BLaER1 treated with 17β-estradiol and CSF1 and Interleukin-3, amounts not matched to agents 10 nM and 100 nM (cell line): ENCODE measurements around the gene ARL3.

Experiments
- H3K27ac ChIP-seq, 11 experiments: shearing (Covaris generic); formaldehyde crosslinking; 2 replicates each; pipeline ENCODE4 v1.8.1; 2022
- H3K27me3 ChIP-seq, 11 experiments: shearing (Covaris generic); formaldehyde crosslinking; 2 replicates each; pipeline ENCODE4 v1.8.1; 2022
- H3K36me3 ChIP-seq, 11 experiments: shearing (Covaris generic); formaldehyde crosslinking; 2 replicates each; pipeline ENCODE4 v1.8.1; 2022
- H3K4me1 ChIP-seq, 10 experiments: shearing (Covaris generic); formaldehyde crosslinking; 2 replicates each; pipeline ENCODE4 v1.8.1; 2022
- H3K4me2 ChIP-seq, 11 experiments: shearing (Covaris generic); formaldehyde crosslinking; 2 replicates each; pipeline ENCODE4 v1.8.1; 2022
- H3K4me3 ChIP-seq, 10 experiments: shearing (Covaris generic); formaldehyde crosslinking; 2 replicates each; pipeline ENCODE4 v1.8.1; 2022
- H3K9ac ChIP-seq, 11 experiments: shearing (Covaris generic); formaldehyde crosslinking; 2 replicates each; pipeline ENCODE4 v1.8.1; 2022
- H3K9me3 ChIP-seq, 11 experiments: shearing (Covaris generic); formaldehyde crosslinking; replicated peaks in 1 of 11; 2 replicates each; pipeline ENCODE4 v1.8.1; 2022
- H4K20me1 ChIP-seq, 11 experiments: shearing (Covaris generic); formaldehyde crosslinking; 2 replicates each; pipeline ENCODE4 v1.8.1; 2022
- Cebpa-rat ChIP-seq, 11 experiments: shearing (Covaris generic); IDR thresholded peaks; 2 replicates each; pipeline ENCODE4 v1.8.1; 2022

Gene ARL3

DNA sequence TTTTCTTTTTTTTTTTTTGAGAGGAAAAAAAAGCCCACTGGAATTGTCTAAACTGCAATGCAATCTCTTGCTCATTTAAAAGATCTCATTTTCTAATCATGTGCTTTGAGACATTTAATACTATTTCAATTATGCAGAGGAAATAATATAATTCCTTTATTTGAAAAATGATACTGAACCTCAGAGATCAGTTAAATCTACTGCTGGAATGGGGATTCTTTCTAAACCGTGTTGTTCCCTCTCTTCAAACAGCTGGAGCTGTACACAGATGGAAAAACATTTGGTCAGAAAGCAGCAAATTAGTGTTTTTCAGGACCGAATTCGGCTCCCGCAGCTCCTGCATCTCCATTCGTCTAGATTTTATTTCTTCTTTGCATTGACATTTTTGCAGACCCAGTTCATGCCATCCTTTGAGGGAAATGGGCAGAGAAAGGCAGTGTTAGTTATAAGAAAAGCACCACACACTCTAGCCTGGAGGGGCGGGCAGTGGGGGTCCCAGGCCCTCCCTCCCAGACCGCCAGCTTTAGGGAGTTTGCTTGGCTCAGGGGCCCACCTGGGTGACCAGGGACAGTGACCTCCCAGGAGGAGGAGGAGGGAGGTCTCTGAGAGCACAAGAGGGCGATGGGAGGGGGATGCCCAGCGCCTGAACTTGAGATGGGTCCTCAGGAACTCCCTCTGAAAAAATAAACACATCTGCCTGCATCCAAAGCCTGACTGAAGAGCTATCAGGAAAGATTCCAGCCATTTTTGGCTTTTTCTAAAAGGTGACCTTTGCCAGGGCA, 37.5 kb downstream of the ARL3 start:
- H3K4me3 ChIP-seq = peak overlapping the region in 1 of 10 experiments; percentile 1; a peak in 2 of 20 replicates
- H3K4me2 ChIP-seq = peak overlapping the region; percentile 90 to 99 (median 97)
- H3K9me3 ChIP-seq = no peaks in the 10 kb centered on the region
- H3K27me3 ChIP-seq = no peaks in the 10 kb centered on the region
- peak overlapping the region in 10 of 11 experiments; percentile 41 to 87 (median 82); a peak in 20 of 22 replicates for H3K27ac ChIP-seq
- peaks cover 71 to 80% (median 78%) of the 10 kb centered on the region in 10 experiments for H3K4me1 ChIP-seq
- H3K36me3 ChIP-seq = peaks cover 0 to 11% (median 4%) of the 10 kb centered on the region in 11 experiments; a peak in 11 of 22 replicates
- H3K9ac ChIP-seq = peak overlapping the region; percentile 38 to 80 (median 75); a peak in 21 of 22 replicates
- TF ChIP-seq Cebpa-rat (IDR thresholded peaks at IDR 0.05) = no peak
- H4K20me1 ChIP-seq = peaks cover 0 to 6% (median 0%) of the 10 kb centered on the region in 11 experiments; a peak in 1 of 22 replicates

GRCh38 chr10:102675666-102676533, 38.3 kb downstream of the ARL3 start:
- peak overlapping the region; percentile 90 to 99 (median 97) for H3K4me2 ChIP-seq
- peaks cover 0 to 3% (median 0%) of the 10 kb centered on the region in 11 experiments; a peak in 2 of 22 replicates for H3K36me3 ChIP-seq
- no peak for TF ChIP-seq Cebpa-rat (IDR thresholded peaks at IDR 0.05)
- peak overlapping the region; percentile 35 to 67 (median 54); a peak in 17 of 20 replicates for H3K4me3 ChIP-seq
- H3K9ac ChIP-seq = peak overlapping the region; percentile 69 to 80 (median 75)
- no peaks in the 10 kb centered on the region for H3K9me3 ChIP-seq
- no peaks in the 10 kb centered on the region for H3K27me3 ChIP-seq
- peak overlapping the region; percentile 48 to 87 (median 82) for H3K27ac ChIP-seq
- peaks cover 0 to 6% (median 0%) of the 10 kb centered on the region in 11 experiments; a peak in 1 of 22 replicates for H4K20me1 ChIP-seq
- peaks cover 79 to 89% (median 86%) of the 10 kb centered on the region in 10 experiments for H3K4me1 ChIP-seq

- H3K4me2 ChIP-seq = peak overlapping the region; percentile 90 to 99 (median 97)
- peaks cover 0 to 6% (median 0%) of the 10 kb centered on the region in 11 experiments; a peak in 1 of 22 replicates for H4K20me1 ChIP-seq
- H3K27ac ChIP-seq = peak overlapping the region; percentile 48 to 87 (median 82)
- TF ChIP-seq Cebpa-rat (IDR thresholded peaks at IDR 0.05) = no peak
- H3K9ac ChIP-seq = peak overlapping the region; percentile 69 to 80 (median 75)
- H3K9me3 ChIP-seq = no peaks in the 10 kb centered on the region
- H3K36me3 ChIP-seq = no peaks in the 10 kb centered on the region
- no peaks in the 10 kb centered on the region for H3K27me3 ChIP-seq
- peaks cover 87 to 96% (median 93%) of the 10 kb centered on the region in 10 experiments for H3K4me1 ChIP-seq
- peak overlapping the region; percentile 35 to 67 (median 54) for H3K4me3 ChIP-seq
Observed at GRCh38 chr10:102675011-102675665, 39.1 kb downstream of the ARL3 start.

DNA sequence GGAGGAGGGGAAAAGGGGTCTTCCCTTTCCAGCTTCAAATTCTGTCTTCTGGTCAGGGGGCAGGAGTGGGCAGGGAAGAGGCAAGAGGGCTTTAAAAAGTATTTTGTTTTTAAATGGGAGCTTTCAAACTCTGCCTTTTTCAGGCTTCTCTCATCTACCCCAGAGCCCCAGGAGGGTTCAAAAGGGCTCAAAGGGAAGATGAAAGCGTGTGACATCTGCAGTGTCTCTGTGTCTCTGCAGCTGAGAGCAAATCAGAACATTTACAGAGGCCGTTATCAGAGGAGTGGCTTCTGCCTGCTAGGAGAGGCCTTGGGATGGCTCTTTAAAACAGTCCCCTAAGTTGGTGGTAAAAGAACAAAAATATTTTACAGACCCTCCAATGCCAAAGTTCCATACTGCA, 39.6 kb downstream of the ARL3 start:
- TF ChIP-seq Cebpa-rat (IDR thresholded peaks at IDR 0.05) = no peak
- peak overlapping the region; percentile 71 to 87 (median 82) for H3K27ac ChIP-seq
- H3K36me3 ChIP-seq = no peaks in the 10 kb centered on the region
- H3K9ac ChIP-seq = peak overlapping the region; percentile 69 to 80 (median 75)
- peaks cover 91 to 99% (median 98%) of the 10 kb centered on the region in 10 experiments for H3K4me1 ChIP-seq
- peaks cover 0 to 6% (median 0%) of the 10 kb centered on the region in 11 experiments; a peak in 1 of 22 replicates for H4K20me1 ChIP-seq
- no peaks in the 10 kb centered on the region for H3K27me3 ChIP-seq
- peak overlapping the region; percentile 90 to 99 (median 97) for H3K4me2 ChIP-seq
- peak overlapping the region; percentile 35 to 67 (median 54); a peak in 19 of 20 replicates for H3K4me3 ChIP-seq
- no peaks in the 10 kb centered on the region for H3K9me3 ChIP-seq

DNA sequence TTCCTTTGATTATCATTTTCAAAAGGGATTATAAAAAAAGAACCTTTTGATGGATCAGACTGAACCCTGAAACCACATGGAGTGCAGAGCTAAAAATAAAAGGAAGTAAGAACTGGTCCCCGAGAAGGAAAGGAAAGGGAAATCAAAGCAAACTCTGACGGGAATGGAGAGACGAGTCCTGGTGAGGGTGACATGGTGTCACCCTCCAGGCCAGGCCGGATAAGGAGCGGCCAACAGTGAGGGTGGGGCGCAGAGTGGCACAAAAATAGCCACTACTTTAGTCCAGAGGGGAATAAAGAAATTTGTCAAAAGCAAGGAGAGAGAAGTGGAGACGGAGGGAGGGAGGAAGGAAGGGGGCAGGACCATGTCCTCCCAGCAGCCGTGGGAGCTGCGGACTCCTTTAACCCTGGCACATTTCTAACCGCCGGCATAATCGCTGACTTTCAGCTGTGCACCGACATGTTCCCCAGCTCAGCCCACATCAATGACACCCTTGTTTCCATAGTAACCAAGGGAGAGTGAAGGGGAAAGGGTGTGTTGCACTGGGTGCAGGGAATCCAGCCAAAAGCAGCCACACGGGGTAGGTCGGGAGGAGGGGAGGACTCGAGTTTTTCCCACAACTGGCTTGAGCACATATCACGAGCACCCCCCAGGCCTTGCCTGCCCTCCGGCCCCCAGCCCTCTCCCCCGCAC, 40.2 kb downstream of the ARL3 start:
- Histone ChIP-seq H3K36me3 (no peaks in the 10 kb centered on the region), H3K4me1 (peaks cover 91 to 99% (median 98%) of the 10 kb centered on the region in 10 experiments), H3K9me3 (no peaks in the 10 kb centered on the region), H3K4me2 (peak overlapping the region; percentile 90 to 99 (median 97)), H4K20me1 (peaks cover 0 to 6% (median 0%) of the 10 kb centered on the region in 11 experiments; a peak in 1 of 22 replicates), H3K4me3 (peak overlapping the region; percentile 35 to 67 (median 54); a peak in 19 of 20 replicates), H3K27ac (peak overlapping the region; percentile 71 to 87 (median 82)), H3K9ac (peak overlapping the region; percentile 69 to 80 (median 75)), H3K27me3 (no peaks in the 10 kb centered on the region)
- TF ChIP-seq Cebpa-rat (IDR thresholded peaks at IDR 0.05) = no peak

GRCh38 chr10:102673236-102673818, 40.9 kb downstream of the ARL3 start:
- Histone ChIP-seq H3K27ac (peak overlapping the region; percentile 71 to 87 (median 82); a peak in 21 of 22 replicates), H3K36me3 (no peaks in the 10 kb centered on the region), H3K4me2 (peak overlapping the region; percentile 90 to 99 (median 97)), H3K9ac (peak overlapping the region; percentile 65 to 80 (median 75); a peak in 21 of 22 replicates), H3K9me3 (no peaks in the 10 kb centered on the region), H3K27me3 (no peaks in the 10 kb centered on the region), H4K20me1 (peaks cover 0 to 6% (median 0%) of the 10 kb centered on the region in 11 experiments; a peak in 1 of 22 replicates), H3K4me3 (peak overlapping the region; percentile 35 to 67 (median 54); a peak in 19 of 20 replicates), H3K4me1 (peaks cover 91 to 99% (median 98%) of the 10 kb centered on the region in 10 experiments)
- no peak for TF ChIP-seq Cebpa-rat (IDR thresholded peaks at IDR 0.05)

GRCh38 chr10:102670871-102671434, 43.2 kb downstream of the ARL3 start:
- H3K4me1 ChIP-seq = peaks cover 84 to 99% (median 89%) of the 10 kb centered on the region in 10 experiments

More at GRCh38 chr10:102670871-102671434, 43.2 kb downstream of the ARL3 start:
- no peaks in the 10 kb centered on the region for H3K27me3 ChIP-seq
- H3K4me2 ChIP-seq = peak overlapping the region; percentile 78 to 99 (median 97)
- peak overlapping the region in 4 of 11 experiments; percentile 5 to 47 (median 30); a peak in 7 of 22 replicates for H3K9ac ChIP-seq
- TF ChIP-seq Cebpa-rat (IDR thresholded peaks at IDR 0.05) = no peak
- peak overlapping the region in 6 of 11 experiments; percentile 12 to 82 (median 61); a peak in 12 of 22 replicates for H3K27ac ChIP-seq
- H3K4me3 ChIP-seq = no peak overlapping the region
- H3K36me3 ChIP-seq = no peaks in the 10 kb centered on the region
- peaks cover 0 to 6% (median 0%) of the 10 kb centered on the region in 11 experiments; a peak in 1 of 22 replicates for H4K20me1 ChIP-seq
- H3K9me3 ChIP-seq = no peaks in the 10 kb centered on the region
